Testis (tissue), 2 donors: Measurements from ENCODE around the gene EFEMP2.

ENCODE experiments used
- CTCF ChIP-seq, 3 experiments: fragments of 450-650 bp in 2 of 3; fragments of 200-600 bp in 1 of 3; sonication (generic) in 1 of 3; IDR thresholded peaks; one replicate each; pipeline ENCODE4 v1.5.1; 2016 to 2019; ENCODE audit warnings: antibody characterized with exemption in 3 of 3, mild to moderate bottlenecking in 2 of 3, moderate library complexity in 1 of 3
- POLR2A ChIP-seq: fragments of 450-650 bp; IDR thresholded peaks from one replicate; pipeline ENCODE4 v1.6.1; 2017; ENCODE audit warnings: antibody characterized with exemption, mild to moderate bottlenecking, moderate library complexity

DNA sequence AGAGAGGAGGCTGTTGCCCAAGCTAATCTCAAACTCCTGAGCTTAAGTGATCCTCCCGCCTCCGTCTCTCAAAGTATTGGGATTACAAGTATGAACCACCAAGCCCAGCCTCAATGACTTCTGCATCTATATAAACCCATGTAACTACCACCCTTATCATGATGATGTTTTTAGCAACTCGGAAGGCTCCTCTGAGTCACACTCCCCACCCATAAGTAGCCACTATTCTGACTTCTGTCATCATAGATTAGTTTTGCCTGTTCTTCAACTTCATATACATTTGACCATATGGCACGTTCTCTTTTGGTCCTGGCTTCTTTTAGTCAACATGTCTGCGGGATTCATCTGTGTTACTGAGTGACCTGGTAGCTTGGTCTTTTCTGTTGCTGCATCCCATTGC, 34.0 kb upstream of the EFEMP2 start:
- no peak for TF ChIP-seq CTCF (IDR thresholded peaks at IDR 0.05)
- no peak for TF ChIP-seq POLR2A
